IMR-90 (cell line): ENCODE measurements around the gene CYB5R2. TPM values are rescaled to one million over a fixed set of nuclear protein-coding genes. Genes with fewer than 3 reads are reported as not detected.

Experiments used
- ATAC-seq: fragments of 200-7000 bp; cut with Tn5 transposase; 2 replicates; pipeline ENCODE4 v1.9.1; 2020; ENCODE audit warnings: low read depth, mild to moderate bottlenecking, moderate library complexity
- BruUV-seq: library from RNA; stranded (reverse); fragments of 400-500 nt; replicated peaks from 2 replicates; lab custom pipeline; 2021; lab: Mats Ljungman, UMichigan
- CTCF ChIA-PET: fragments of 300-600 bp; formaldehyde crosslinking; extraction: SDS; loops from one replicate; lab custom pipeline; 2021; ENCODE audit warnings: antibody characterized with exemption; lab: Yijun Ruan, JAX
- POLR2A ChIA-PET: fragments of 300-600 bp; sonication (Branson Sonifier 250); formaldehyde crosslinking; loops from one replicate; lab custom pipeline; 2022; ENCODE audit warnings: antibody characterized with exemption; ENCODE audit not compliant: unreplicated experiment; lab: Charles Lee
- DNase-seq: peaks from one replicate; pipeline ENCODE4 v3.0.0; 2013
- H2AFZ ChIP-seq: replicated peaks from 2 replicates; pipeline ENCODE3; 2013; ENCODE audit warnings: low read length, mild to moderate bottlenecking; ENCODE audit not compliant: poor library complexity
- H2AK5ac ChIP-seq: 2 replicates; pipeline ENCODE4 v1.6.1; 2013; ENCODE audit warnings: low read depth, low read length, inconsistent platforms
- H2AK9ac ChIP-seq: replicated peaks from 2 replicates; pipeline ENCODE3; 2013; ENCODE audit warnings: mild to moderate bottlenecking, low read depth, low read length, moderate library complexity; ENCODE audit not compliant: poor library complexity
- H2BK120ac ChIP-seq: 2 replicates; pipeline ENCODE4 v1.6.1; 2013; ENCODE audit warnings: low read depth, low read length, inconsistent platforms
- H2BK15ac ChIP-seq: 3 replicates; pipeline ENCODE4 v1.6.1; 2013; ENCODE audit warnings: low read depth, low read length, inconsistent platforms
- H2BK20ac ChIP-seq: 2 replicates; pipeline ENCODE4 v1.6.1; 2013; ENCODE audit warnings: low read depth, mild to moderate bottlenecking, inconsistent platforms, low read length, moderate library complexity
- H2BK5ac ChIP-seq: 2 replicates; pipeline ENCODE4 v1.6.1; 2013; ENCODE audit warnings: mild to moderate bottlenecking, low read depth, low read length, inconsistent platforms; ENCODE audit not compliant: poor library complexity, severe bottlenecking
- H3K14ac ChIP-seq: replicated peaks from 2 replicates; pipeline ENCODE4 v1.6.1; 2013; ENCODE audit warnings: low read depth, low read length, inconsistent platforms
- H3K18ac ChIP-seq: 2 replicates; pipeline ENCODE4 v1.6.1; 2013; ENCODE audit warnings: low read depth, low read length, control low read depth
- H3K23ac ChIP-seq: 2 replicates; pipeline ENCODE4 v1.6.1; 2013; ENCODE audit warnings: low read depth, low read length, inconsistent platforms
- H3K27ac ChIP-seq: 2 replicates; pipeline ENCODE4 v1.5.1; 2013; ENCODE audit warnings: mild to moderate bottlenecking, control low read depth, low read length; ENCODE audit not compliant: insufficient read depth
- H3K27me3 ChIP-seq: 2 replicates; pipeline ENCODE4 v1.6.1; 2013; ENCODE audit warnings: low read length; ENCODE audit not compliant: control insufficient read depth, insufficient read depth
- H3K36me3 ChIP-seq: 2 replicates; pipeline ENCODE4 v1.6.1; 2013; ENCODE audit warnings: low read length, mixed read lengths; ENCODE audit not compliant: control insufficient read depth, insufficient read depth
- H3K4ac ChIP-seq: 2 replicates; pipeline ENCODE4 v1.6.1; 2013; ENCODE audit warnings: low read depth, low read length, inconsistent platforms
- H3K4me1 ChIP-seq: 2 replicates; pipeline ENCODE4 v1.6.1; 2013; ENCODE audit warnings: low read length, mixed read lengths; ENCODE audit not compliant: control insufficient read depth, insufficient read depth
- H3K4me2 ChIP-seq: 2 replicates; pipeline ENCODE4 v1.6.1; 2013; ENCODE audit warnings: low read depth, mild to moderate bottlenecking, control low read depth, low read length, moderate library complexity
- H3K4me3 ChIP-seq: 2 replicates; pipeline ENCODE4 v1.5.1; 2013; ENCODE audit warnings: low read depth, mild to moderate bottlenecking, control low read depth, low read length, moderate library complexity; ENCODE audit not compliant: insufficient read depth
- H3K56ac ChIP-seq: 2 replicates; pipeline ENCODE4 v1.6.1; 2013; ENCODE audit warnings: low read length, inconsistent platforms; ENCODE audit not compliant: insufficient read depth; ENCODE audit errors: extremely low read depth
- H3K79me1 ChIP-seq, 2 experiments: 2 replicates each; pipeline ENCODE4 v1.6.1; 2013; ENCODE audit warnings: low read length in 2 of 2, inconsistent platforms in 1 of 2, low read depth in 1 of 2
- H3K9ac ChIP-seq: 2 replicates; pipeline ENCODE4 v1.6.1; 2013; ENCODE audit warnings: low read depth, low read length, control low read depth
- H3K9me1 ChIP-seq: 2 replicates; pipeline ENCODE4 v1.6.1; 2013; ENCODE audit warnings: low read length, inconsistent platforms; ENCODE audit not compliant: insufficient read depth
- H3K9me3 ChIP-seq: 2 replicates; pipeline ENCODE4 v1.6.1; 2013; ENCODE audit warnings: low read length; ENCODE audit not compliant: control insufficient read depth, insufficient read depth
- H4K20me1 ChIP-seq: 2 replicates; pipeline ENCODE4 v1.6.1; 2013; ENCODE audit warnings: low read length, inconsistent platforms; ENCODE audit not compliant: insufficient read depth
- H4K5ac ChIP-seq: 2 replicates; pipeline ENCODE4 v1.6.1; 2013; ENCODE audit warnings: mild to moderate bottlenecking, low read depth, low read length, control low read depth
- H4K8ac ChIP-seq, 2 experiments: 2 replicates each; pipeline ENCODE4 v1.6.1; 2013; ENCODE audit warnings: low read depth in 2 of 2, low read length in 2 of 2, control low read depth in 1 of 2, inconsistent platforms in 1 of 2
- H4K91ac ChIP-seq: 2 replicates; pipeline ENCODE4 v1.6.1; 2013; ENCODE audit warnings: low read depth, low read length, inconsistent platforms; ENCODE audit not compliant: insufficient read depth
- BHLHE40 ChIP-seq: fragments of 150-350 bp; IDR thresholded peaks from 2 replicates; pipeline ENCODE4 v1.6.1; 2016; ENCODE audit warnings: mild to moderate bottlenecking, low read depth, low read length
- CEBPB ChIP-seq: IDR thresholded peaks from 2 replicates; pipeline ENCODE4 v1.6.1; 2012; ENCODE audit warnings: low read depth, low read length, improper control_type of control experiment
- CHD1 ChIP-seq: IDR thresholded peaks from 2 replicates; pipeline ENCODE4 v1.6.1; 2012; ENCODE audit warnings: low read depth, low read length, improper control_type of control experiment
- ELK1 ChIP-seq: fragments of 150-350 bp; IDR thresholded peaks from 2 replicates; pipeline ENCODE4 v1.6.1; 2016; ENCODE audit warnings: low read depth, mild to moderate bottlenecking, low read length, moderate library complexity, borderline replicate concordance
- FOS ChIP-seq: fragments of 150-350 bp; IDR thresholded peaks from 2 replicates; pipeline ENCODE4 v1.6.1; 2016; ENCODE audit warnings: low read depth, low read length
- MAFK ChIP-seq: IDR thresholded peaks from 2 replicates; pipeline ENCODE4 v1.6.1; 2012; ENCODE audit warnings: low read depth, low read length, improper control_type of control experiment
- MAZ ChIP-seq: IDR thresholded peaks from 2 replicates; pipeline ENCODE4 v1.6.1; 2012; ENCODE audit warnings: low read depth, mild to moderate bottlenecking, low read length, improper control_type of control experiment, moderate library complexity, borderline replicate concordance
- POLR2A ChIP-seq: IDR thresholded peaks from 2 replicates; pipeline ENCODE4 v1.6.1; 2012; ENCODE audit warnings: mild to moderate bottlenecking, low read depth, low read length
- WGBS, 2 experiments: methylation state at CpG; one replicate each; pipeline versions ENCODE4 v1.1.5 to v1.1.7; 2013; ENCODE audit warnings: missing lambda C conversion rate in 2 of 2; ENCODE audit not compliant: insufficient read length in 1 of 2; ENCODE audit errors: extremely low coverage in 2 of 2; 5-methylcytosine and 5-hydroxymethylcytosine counted together
- dilution Hi-C: fragments of 300-500 bp; cut with HindIII; formaldehyde crosslinking; loops from one replicate; pipeline ENCODE4 v1.14.3; 2018; ENCODE audit warnings: low sequenced_read_pairs; ENCODE audit not compliant: unreplicated experiment
- in situ Hi-C: fragments of 300-500 bp; cut with MboI; formaldehyde crosslinking; loops from 3 replicates; pipeline ENCODE4 v1.14.3; 2019; ENCODE audit warnings: low sequenced_read_pairs, inconsistent platforms, mixed read lengths
- intact Hi-C: fragments of 100-400 bp; cut with micrococcal nuclease; formaldehyde crosslinking; loops from 2 replicates; pipeline ENCODE4 v1.10.0; 2022
- polyA plus RNA-seq, 3 experiments: library from polyadenylated mRNA; depleted of rRNA; stranded (reverse); fragments of >200 nt; gene quantifications; 2 replicates each; pipeline ENCODE4 v1.2.3, GENCODE V29; 2012; ENCODE audit warnings: low replicate concordance in 1 of 3
- total RNA-seq: library from RNA; depleted of rRNA; stranded (reverse); fragments of >200 nt; gene quantifications from 2 replicates; pipeline ENCODE4 v1.2.3, GENCODE V29; 2012
- TF ChIP-seq, protein P1 (sequence below): fragments of 150-350 bp; IDR thresholded peaks from 2 replicates; pipeline ENCODE4 v1.6.1; 2017; ENCODE audit warnings: mild to moderate bottlenecking, antibody characterized with exemption, low read length, low read depth

CYB5R2 gene
- total and polyA plus RNA-seq, 2 of the 4 experiments (the other 2 are of a cell fraction), result 4.5 to 4.7 TPM

DNA sequence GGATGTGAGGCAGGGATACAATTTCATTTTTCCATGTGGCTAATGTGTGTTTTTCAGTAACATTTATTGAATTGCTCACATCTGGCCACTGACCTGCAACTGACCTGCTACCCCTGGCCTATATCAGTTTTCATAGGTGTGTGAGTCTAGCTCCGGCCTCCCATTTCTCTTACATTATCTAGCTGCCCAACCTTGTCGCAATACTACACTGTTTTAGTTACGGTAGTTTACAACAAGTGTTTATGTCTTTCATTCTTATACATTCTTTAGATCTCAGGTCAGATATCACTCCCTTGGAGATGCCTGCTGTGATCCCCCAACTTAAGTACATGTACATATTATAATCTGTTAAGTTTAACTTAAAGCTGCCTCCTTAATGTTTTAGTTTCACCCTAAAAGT is 2.3 kb upstream of the CYB5R2 start:
- Histone ChIP-seq H3K9me1 (no peaks in the 10 kb centered on the region), H2BK20ac (no peak overlapping the region), H3K14ac (no peak overlapping the region), H2AK5ac (no peak overlapping the region), H3K18ac (no peak overlapping the region), H3K9me3 (no peaks in the 10 kb centered on the region), H2BK15ac (no peak overlapping the region), H3K4me1 (no peaks in the 10 kb centered on the region), H4K20me1 (no peaks in the 10 kb centered on the region), H4K91ac (no peak overlapping the region), H3K36me3 (no peaks in the 10 kb centered on the region), H4K8ac (no peak overlapping the region), H2AK9ac (no peak overlapping the region), H2BK5ac (no peak overlapping the region), H3K4ac (no peak overlapping the region), H3K4me2 (no peak overlapping the region), H2AFZ (no peak overlapping the region), H3K27me3 (peaks cover 14% of the 10 kb centered on the region), H3K4me3 (no peak overlapping the region), H3K9ac (no peak overlapping the region), H3K23ac (no peak overlapping the region), H3K27ac (no peak overlapping the region), H3K56ac (no peak overlapping the region), H2BK120ac (no peak overlapping the region), H3K79me1 (no peaks in the 10 kb centered on the region), H4K5ac (no peak overlapping the region)
- no CpG with 5 or more reads among the region's 3 CpGs for WGBS, 2 experiments
- dilution Hi-C loops, result no loop called here
- DNase-seq (no peak), ATAC-seq (no peak)
- BruUV-seq, result no TSS peak
- ChIA-PET CTCF (interaction anchor here (1.3 to 1.7 kb wide), 2 partner anchors 18 to 104 kb away, joined by 4 to 5 read pairs; no protein-coding TSS in a partner anchor), POLR2A (no interaction called here)
- intact Hi-C loops, result loop anchor here (10.0 kb wide), 1 partner anchor 419 kb away; no protein-coding TSS in a partner anchor
- TF ChIP-seq FOS, result no peak
- no peak for TF ChIP-seq POLR2A
- TF ChIP-seq MAZ, result no peak
- no peak for TF ChIP-seq BHLHE40
- TF ChIP-seq MAFK, result no peak
- TF ChIP-seq ELK1, result no peak
- TF ChIP-seq CHD1, result no peak
- no peak for TF ChIP-seq CEBPB
- TF ChIP-seq, protein P1, sequence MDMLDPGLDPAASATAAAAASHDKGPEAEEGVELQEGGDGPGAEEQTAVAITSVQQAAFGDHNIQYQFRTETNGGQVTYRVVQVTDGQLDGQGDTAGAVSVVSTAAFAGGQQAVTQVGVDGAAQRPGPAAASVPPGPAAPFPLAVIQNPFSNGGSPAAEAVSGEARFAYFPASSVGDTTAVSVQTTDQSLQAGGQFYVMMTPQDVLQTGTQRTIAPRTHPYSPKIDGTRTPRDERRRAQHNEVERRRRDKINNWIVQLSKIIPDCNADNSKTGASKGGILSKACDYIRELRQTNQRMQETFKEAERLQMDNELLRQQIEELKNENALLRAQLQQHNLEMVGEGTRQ, result no peak
- in situ Hi-C loops, result loop anchor here (25.0 kb wide), 2 partner anchors 412 to 563 kb away; partner anchors contain the start of gene TUB
